GM21528 (cell line): ENCODE results near the gene IRGC.
A peak's percentile ranks its signal among the peaks of the same experiment; 100 is the strongest.
"Not testable (repeated sequence)": the region's sequence is repeated elsewhere in the genome, so short reads cannot be mapped to it uniquely, and the experiment has no call there.

Experiments
- ATAC-seq: cut with Tn5 transposase; IDR thresholded peaks from one replicate; pipeline ENCODE4 v1.9.1; 2021; ENCODE audit warnings: mild to moderate bottlenecking, moderate library complexity; ENCODE audit not compliant: unreplicated experiment, low FRiP score

IRGC gene

GRCh38 chr19:43715776-43716175 lies at the start of gene IRGC:
Gene IRGC (plus strand): TSS chr19:43716076. CDS start chr19:43718559, 2,483 bp downstream.
- no peak for ATAC-seq

GRCh38 chr19:43667126-43667875 lies 48.6 kb upstream of the IRGC start:
- no peak for ATAC-seq

GRCh38 chr19:43667876-43668405 lies 47.9 kb upstream of the IRGC start:
- ATAC-seq: no peak

GRCh38 chr19:43668406-43669109 lies 47.3 kb upstream of the IRGC start:
- ATAC-seq: peak; percentile 90

GRCh38 chr19:43672061-43672679 lies 43.7 kb upstream of the IRGC start:
- ATAC-seq: no peak

GRCh38 chr19:43673637-43674036 lies 42.2 kb upstream of the IRGC start:
- ATAC-seq: no peak

- no peak for ATAC-seq
These were observed 41.7 kb upstream of the IRGC start for GRCh38 chr19:43674183-43674582.

- no peak for ATAC-seq
These were observed 41.3 kb upstream of the IRGC start for GRCh38 chr19:43674596-43674995.

- ATAC-seq: no peak
These were observed 40.5 kb upstream of the IRGC start for GRCh38 chr19:43675269-43675879.

GRCh38 chr19:43675906-43676305 lies 40.0 kb upstream of the IRGC start:
- no peak for ATAC-seq

GRCh38 chr19:43678512-43679261 lies 37.2 kb upstream of the IRGC start:
- no peak for ATAC-seq

GRCh38 chr19:43681821-43682220 lies 34.1 kb upstream of the IRGC start:
- ATAC-seq: no peak

GRCh38 chr19:43682269-43682668 lies 33.6 kb upstream of the IRGC start:
- ATAC-seq: not testable (repeated sequence)

GRCh38 chr19:43682824-43683661 lies 32.8 kb upstream of the IRGC start:
- no peak for ATAC-seq

GRCh38 chr19:43683905-43684304 lies 32.0 kb upstream of the IRGC start:
- ATAC-seq: no peak

GRCh38 chr19:43684326-43684725 lies 31.6 kb upstream of the IRGC start:
- ATAC-seq: no peak

GRCh38 chr19:43687660-43687997 lies 28.2 kb upstream of the IRGC start:
- ATAC-seq: no peak

- no peak for ATAC-seq
These were observed 27.7 kb upstream of the IRGC start for GRCh38 chr19:43688059-43688701.

- ATAC-seq: no peak
These were observed 25.4 kb upstream of the IRGC start for GRCh38 chr19:43690444-43690843.
